Subcutaneous adipose tissue (tissue), 4 donors: ENCODE data around the gene CDH4. TPM values are rescaled to one million over a fixed set of nuclear protein-coding genes. Genes with fewer than 3 reads are reported as not detected.

Experiments used
- CTCF ChIP-seq: fragments of 450-650 bp; IDR thresholded peaks from one replicate; pipeline ENCODE4 v1.5.1; 2016; ENCODE audit warnings: low read depth, mild to moderate bottlenecking, control low read depth, antibody characterized with exemption, moderate library complexity
- total RNA-seq, 4 donors: library from RNA; depleted of rRNA; stranded (reverse); fragments of >200 nt; gene quantifications; one replicate each; pipeline ENCODE4 v1.1.0, GENCODE V29; 2016

The CDH4 gene
- total RNA-seq, result not detected

GRCh38 chr20:61251529-61252393, at the start of gene CDH4:
CDH4 (plus strand) TSS chr20:61252261.
- TF ChIP-seq CTCF, result no peak

GRCh38 chr20:61203320-61203719, 48.7 kb upstream of the CDH4 start:
- no peak for TF ChIP-seq CTCF

DNA sequence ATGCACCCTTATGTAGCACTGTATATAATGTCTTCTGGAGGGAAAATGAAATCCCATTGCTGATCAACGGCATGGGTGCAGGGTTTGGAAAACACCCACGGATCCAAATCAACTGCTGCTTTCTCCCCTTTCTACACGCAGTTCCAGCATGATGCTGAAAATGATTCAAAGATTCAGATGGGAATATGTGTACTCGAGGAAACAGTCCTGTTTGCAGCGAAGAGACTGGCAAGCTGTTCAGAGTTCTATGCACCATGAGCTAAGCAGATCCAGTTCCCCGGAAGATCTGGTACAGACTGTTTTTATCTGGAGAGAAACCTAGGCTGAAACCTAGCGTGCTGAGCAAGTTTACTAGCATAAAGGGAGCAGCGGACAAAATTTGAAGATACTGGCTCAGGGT, 47.9 kb upstream of the CDH4 start:
- TF ChIP-seq CTCF, result no peak

- TF ChIP-seq CTCF, result no peak
Observed at GRCh38 chr20:61205769-61206168, 46.3 kb upstream of the CDH4 start.

GRCh38 chr20:61210862-61211261, 41.2 kb upstream of the CDH4 start:
- no peak for TF ChIP-seq CTCF

- TF ChIP-seq CTCF, result no peak
Observed at GRCh38 chr20:61217848-61218247, 34.2 kb upstream of the CDH4 start.

- TF ChIP-seq CTCF, result no peak
Observed at GRCh38 chr20:61219021-61219431, 33.0 kb upstream of the CDH4 start.
